Adrenal gland (tissue), 19 donors: ENCODE results near the gene DPP6. TPM values are rescaled to one million over a fixed set of nuclear protein-coding genes. Genes with fewer than 3 reads are reported as not detected.
"Not testable (repeated sequence)": the region's sequence is repeated elsewhere in the genome, so short reads cannot be mapped to it uniquely, and the experiment has no call there.

Experiments used
- DNase-seq, 7 donors: peaks; one replicate each; pipeline ENCODE4 v3.0.0-alpha.2; 2019 to 2020
- H3K27ac ChIP-seq, 5 donors: fragments of 200-600 bp; sonication (generic) in 4 of 5; 1 replicate in 3 of 5; 2 replicates in 2 of 5; pipeline versions ENCODE4 v1.5.1 to v1.8.0; 2016 to 2020; ENCODE audit warnings: mild to moderate bottlenecking in 1 of 5
- H3K27me3 ChIP-seq: fragments of 200-600 bp; 2 replicates; pipeline ENCODE4 v1.8.0; 2021
- H3K36me3 ChIP-seq, 2 donors: fragments of 200-600 bp; replicated peaks in 1 of 2; 1 replicate in 1 of 2; 2 replicates in 1 of 2; pipeline versions ENCODE4 v1.5.1 to v1.8.0; 2018 to 2022
- H3K4me1 ChIP-seq, 2 donors: fragments of 200-600 bp; replicated peaks in 1 of 2; 1 replicate in 1 of 2; 2 replicates in 1 of 2; pipeline versions ENCODE4 v1.5.1 to v1.8.0; 2018 to 2021
- H3K4me3 ChIP-seq, 4 donors: fragments of 200-600 bp; sonication (generic) in 3 of 4; one replicate each; pipeline ENCODE4 v1.5.1; 2016 to 2018
- H3K9me3 ChIP-seq, 3 donors: fragments of 200-600 bp; sonication (generic) in 1 of 3; replicated peaks in 1 of 3; 1 replicate in 2 of 3; 2 replicates in 1 of 3; pipeline versions ENCODE4 v1.5.1 to v1.8.0; 2016 to 2021
- WGBS, 4 donors: extraction: QIAGEN DNeasy Blood & Tissue Kit in 2 of 4; methylation state at CpG; one replicate each; pipeline versions ENCODE4 v1.1.5 to v1.1.7; 2013 to 2017; 5-methylcytosine and 5-hydroxymethylcytosine counted together
- intact Hi-C, 2 donors: fragments of 100-400 bp; cut with DNase I; formaldehyde crosslinking; loops; one replicate each; pipeline versions ENCODE4 v1.14.1 to v1.15.0; 2022 to 2023
- long read RNA-seq, 10 donors: library from polyadenylated mRNA in 3 of 10; unstranded in 2 of 10; stranded (forward) in 1 of 10; transcript quantifications; one replicate each; pipeline ENCODE4 v2.0.0 and lab custom pipeline, GENCODE V29; 2021 to 2026
- polyA plus RNA-seq, 3 donors: library from polyadenylated mRNA; stranded (reverse); fragments of 200-250 nt in 2 of 3; fragments of 350-450 nt in 1 of 3; fragmentation: Illumina TruSeq in 1 of 3; extraction: RNeasy Lipid Tissue Mini Kit (QIAGEN cat#74804) in 1 of 3; gene quantifications; one replicate each; pipeline ENCODE4 v1.2.3, GENCODE V29; 2013 to 2014
- total RNA-seq, 9 donors: library from RNA; depleted of rRNA in 4 of 9; stranded (reverse); fragments of >200 nt in 4 of 9; fragments of 120-200 nt in 1 of 9; fragmentation: NEBNext Ultra II Directional in 1 of 9; extraction: Animal tissue kit (Norgen Biotek cat#: 25700) in 1 of 9; gene quantifications; one replicate each; pipeline versions ENCODE4 v1.1.0 to v1.2.4, GENCODE V29; 2013 to 2023
- donor health status: healthy with polysubstance abuse.
- donor health status: Bipolar disorder and iron deficiency.
- donor health status: DM: yes; HTN: yes; CAD: no.
- donor health status: DM: no; HTN: no; CAD: no.
- donor health status: DM: no; HTN: no; CAD: no.
- donor health status: DM: yes; HTN: yes; CAD: no.

Gene DPP6
- total RNA-seq = 10 to 100 TPM in 2 of 9 donors, 1 to 10 TPM in 4, under 1 TPM in 3; 0.39 to 12.4 (median 5.0) TPM
- polyA plus RNA-seq = 10 to 100 TPM in 1 of 3 donors, 1 to 10 TPM in 2; 1.3 to 13.1 (median 8.0) TPM
- long read RNA-seq, donor 1 = 0 reads
- long read RNA-seq, donor 2 = 0 reads
- long read RNA-seq, donor 3 = 0 reads
- long read RNA-seq, donor 4 = 0 reads
- long read RNA-seq, donor 5 = 0 reads
- long read RNA-seq, donor 6, partial matches to known transcripts = 7 of 13 reads
- long read RNA-seq, donor 6, other reads (novel, unspliced or antisense) = 5 of 13 reads
- long read RNA-seq, donor 7 = 0 reads
- long read RNA-seq, donor 8 = 0 reads
- long read RNA-seq, donor 9 = 0 reads
- long read RNA-seq, donor 10 = 0 reads

GRCh38 chr7:154051643-154052529, at the start of gene DPP6:
Gene DPP6 (plus strand): TSS chr7:154052398.
- H3K36me3 ChIP-seq, H3K27ac ChIP-seq, H3K4me1 ChIP-seq, H3K27me3 ChIP-seq, intact Hi-C loops, H3K4me3 ChIP-seq, H3K9me3 ChIP-seq: not testable (repeated sequence)
- WGBS, 4 donors = 0 to 2% (median 1%) methylated on average over 14 to 49 of the region's 81 CpGs
- peak in 1 of 7 donors; percentile 41 for DNase-seq

DNA sequence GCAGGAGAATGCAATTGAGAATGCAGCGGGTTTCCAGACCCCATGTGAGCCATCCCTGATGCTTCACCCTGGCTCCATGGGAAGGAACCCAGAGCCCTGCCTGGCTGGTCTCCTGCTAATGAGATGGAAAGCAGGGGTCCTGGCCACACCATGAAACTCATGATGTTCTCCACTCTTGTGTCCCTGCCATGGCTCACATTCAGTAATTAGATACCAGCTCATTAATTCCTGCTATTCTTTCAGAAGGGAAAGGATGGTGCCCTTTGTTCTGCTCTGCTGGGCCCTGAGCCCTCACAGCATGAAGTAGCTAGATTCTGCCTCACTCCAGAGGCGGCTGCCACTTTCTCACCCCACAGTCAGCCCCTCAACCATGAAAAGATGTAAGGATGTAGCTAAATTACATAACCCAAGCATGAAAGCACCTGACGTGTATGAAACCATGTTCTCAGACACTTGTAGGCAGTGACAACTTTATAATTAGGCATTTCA, 42.7 kb upstream of the DPP6 start:
- H3K9me3 ChIP-seq, H3K4me3 ChIP-seq, H3K27me3 ChIP-seq, H3K36me3 ChIP-seq, DNase-seq, intact Hi-C loops, H3K27ac ChIP-seq, H3K4me1 ChIP-seq: not testable (repeated sequence)
- WGBS, 4 donors = 75 to 86% (median 80%) methylated on average over 2 of the region's 3 CpGs

GRCh38 chr7:154010726-154011568, 41.3 kb upstream of the DPP6 start:
- H3K9me3 ChIP-seq, DNase-seq, intact Hi-C loops, H3K4me1 ChIP-seq, H3K36me3 ChIP-seq, H3K4me3 ChIP-seq, H3K27ac ChIP-seq, H3K27me3 ChIP-seq: not testable (repeated sequence)
- WGBS, 4 donors = 44 to 65% (median 51%) methylated on average over 4 of the region's 4 CpGs

DNA sequence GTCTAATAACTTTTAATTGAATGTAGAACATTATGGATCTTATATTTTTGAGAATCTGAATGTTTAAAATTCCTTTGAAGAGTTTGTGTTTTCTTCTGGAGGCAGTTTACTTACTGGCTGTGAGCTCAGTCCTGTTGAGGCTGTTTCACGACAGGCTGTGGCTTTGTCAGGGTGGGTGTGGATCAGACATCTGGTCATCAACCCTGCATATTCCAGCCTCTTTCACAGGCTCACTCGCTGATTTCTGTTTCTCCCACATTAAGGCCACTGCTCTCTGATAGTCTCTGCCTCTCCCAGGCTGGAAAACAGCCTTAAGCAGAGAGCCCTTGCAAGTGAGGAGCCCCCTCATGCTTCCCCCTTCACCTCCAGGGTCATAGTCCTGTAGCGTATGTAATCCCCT, 39.4 kb upstream of the DPP6 start:
- DNase-seq, H3K9me3 ChIP-seq, H3K36me3 ChIP-seq, intact Hi-C loops, H3K4me3 ChIP-seq, H3K27me3 ChIP-seq, H3K4me1 ChIP-seq, H3K27ac ChIP-seq: not testable (repeated sequence)
- 54 to 76% (median 69%) methylated on average over 3 of the region's 3 CpGs for WGBS, 4 donors

GRCh38 chr7:154015636-154016035, 36.6 kb upstream of the DPP6 start:
- DNase-seq, intact Hi-C loops, H3K4me1 ChIP-seq, H3K9me3 ChIP-seq, H3K27me3 ChIP-seq, H3K27ac ChIP-seq, H3K36me3 ChIP-seq, H3K4me3 ChIP-seq: not testable (repeated sequence)
- 76 to 87% (median 83%) methylated on average over 6 of the region's 6 CpGs for WGBS, 4 donors

GRCh38 chr7:154018354-154018753, 33.8 kb upstream of the DPP6 start:
- H3K27ac ChIP-seq, H3K9me3 ChIP-seq, H3K36me3 ChIP-seq, H3K4me1 ChIP-seq, H3K27me3 ChIP-seq, H3K4me3 ChIP-seq, intact Hi-C loops, DNase-seq: not testable (repeated sequence)
- 70 to 79% (median 75%) methylated on average over 2 of the region's 2 CpGs for WGBS, 4 donors

- H3K27ac ChIP-seq, DNase-seq: not testable (repeated sequence)
Observed at GRCh38 chr7:154027805-154028204, 24.4 kb upstream of the DPP6 start.

DNA sequence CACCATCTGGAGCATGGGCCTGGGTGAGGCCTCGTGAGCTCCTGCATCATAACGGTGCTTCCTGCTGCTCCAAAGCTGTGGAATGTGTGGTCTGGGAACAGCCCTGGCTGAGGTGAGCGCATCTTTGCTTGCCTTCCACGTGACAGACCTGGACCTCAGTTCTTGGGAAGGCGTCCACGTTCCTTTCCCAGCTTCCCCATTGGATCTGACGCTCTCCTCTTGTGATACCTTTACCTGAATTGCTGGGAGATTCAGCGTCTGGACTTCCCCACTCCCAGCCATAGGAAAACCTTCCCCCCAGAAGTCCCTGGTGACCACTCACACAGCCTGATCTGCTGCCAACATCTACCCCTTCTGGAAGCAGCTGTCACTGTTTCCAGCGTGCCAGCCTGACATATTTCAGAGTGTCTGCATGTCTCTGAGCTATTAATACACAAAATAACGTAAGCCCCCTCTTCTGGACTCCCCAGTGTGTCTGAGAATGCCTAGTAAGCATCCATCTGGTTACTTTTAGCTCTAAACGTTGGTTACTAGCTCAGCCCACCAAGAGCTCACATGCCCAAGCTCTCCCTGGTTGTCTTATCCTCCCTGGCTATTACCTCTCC, 21.6 kb upstream of the DPP6 start:
- H3K9me3 ChIP-seq, H3K27me3 ChIP-seq, H3K36me3 ChIP-seq, DNase-seq, H3K4me1 ChIP-seq, H3K4me3 ChIP-seq, H3K27ac ChIP-seq, intact Hi-C loops: not testable (repeated sequence)
- WGBS, 4 donors = 63 to 74% (median 68%) methylated on average over 7 to 11 of the region's 11 CpGs

More at GRCh38 chr7:154027805-154028204, 24.4 kb upstream of the DPP6 start:
- H3K9me3 ChIP-seq, H3K4me1 ChIP-seq, H3K27me3 ChIP-seq, H3K36me3 ChIP-seq, intact Hi-C loops, H3K4me3 ChIP-seq: not testable (repeated sequence)
- 75 to 94% (median 84%) methylated on average over 4 to 8 of the region's 8 CpGs for WGBS, 4 donors
